DOHH2 (cell line): Measurements from ENCODE around the gene ARHGEF16.

Experiments
- H3F3A ChIP-seq: fragments of 200-600 bp; sonication (generic), shearing (Covaris generic); 2 replicates; pipeline ENCODE4 v1.6.0; 2016; ENCODE audit warnings: antibody characterized with exemption, mild to moderate bottlenecking; ENCODE audit not compliant: control insufficient read depth, insufficient read depth
- H3K27ac ChIP-seq: fragments of 200-600 bp; sonication (generic); 2 replicates; pipeline ENCODE4 v1.5.1; 2014; ENCODE audit warnings: low read depth, mild to moderate bottlenecking, low read length, moderate library complexity
- H3K27me3 ChIP-seq: fragments of 200-600 bp; sonication (generic); 2 replicates; pipeline ENCODE4 v1.6.1; 2014; ENCODE audit warnings: mild to moderate bottlenecking, low read length, mixed read lengths; ENCODE audit not compliant: control insufficient read depth
- H3K36me3 ChIP-seq: fragments of 200-600 bp; sonication (generic); 2 replicates; pipeline ENCODE4 v1.6.1; 2014; ENCODE audit warnings: mild to moderate bottlenecking, low read length, moderate library complexity, mixed read lengths; ENCODE audit not compliant: control insufficient read depth
- H3K4me1 ChIP-seq: fragments of 200-600 bp; sonication (generic); 2 replicates; pipeline ENCODE4 v1.6.1; 2014; ENCODE audit warnings: mild to moderate bottlenecking, low read length, mixed read lengths; ENCODE audit not compliant: control insufficient read depth
- H3K4me2 ChIP-seq: fragments of 200-600 bp; sonication (generic); 2 replicates; pipeline ENCODE4 v1.6.0; 2014; ENCODE audit warnings: mild to moderate bottlenecking, low read length, moderate library complexity
- H3K4me3 ChIP-seq: fragments of 200-600 bp; sonication (generic); 2 replicates; pipeline ENCODE4 v1.5.1; 2014; ENCODE audit warnings: mild to moderate bottlenecking, low read length, mixed read lengths
- H3K79me2 ChIP-seq: fragments of 200-600 bp; sonication (generic); 2 replicates; pipeline ENCODE4 v1.6.1; 2014; ENCODE audit warnings: mild to moderate bottlenecking, low read length, mixed read lengths; ENCODE audit not compliant: control insufficient read depth
- H3K9me2 ChIP-seq: fragments of 200-600 bp; sonication (generic); replicated peaks from 2 replicates; pipeline ENCODE4 v1.6.1; 2014; ENCODE audit warnings: mild to moderate bottlenecking, low read length, mixed read lengths; ENCODE audit not compliant: control insufficient read depth
- H3K9me3 ChIP-seq: fragments of 200-600 bp; sonication (generic); 2 replicates; pipeline ENCODE4 v1.6.1; 2014; ENCODE audit warnings: antibody characterized with exemption, low read length, mixed read lengths; ENCODE audit not compliant: control insufficient read depth, insufficient read depth
- H4K20me1 ChIP-seq: fragments of 200-600 bp; sonication (generic); 2 replicates; pipeline ENCODE4 v1.6.0; 2014; ENCODE audit warnings: low read depth, mild to moderate bottlenecking, antibody characterized with exemption, low read length, moderate library complexity; ENCODE audit not compliant: control insufficient read depth, insufficient read depth
- EZH2phosphoT487 ChIP-seq: fragments of 200-600 bp; sonication (generic); IDR thresholded peaks from 2 replicates; pipeline ENCODE4 v1.6.1; 2017; ENCODE audit warnings: borderline replicate concordance, mild to moderate bottlenecking, antibody characterized with exemption, low read length, moderate library complexity, mixed read lengths
- TF ChIP-seq, protein P1 (sequence below): fragments of 200-600 bp; sonication (generic); IDR thresholded peaks from one replicate; pipeline ENCODE4 v1.5.1; 2014; ENCODE audit warnings: antibody characterized with exemption, mild to moderate bottlenecking, low read depth, low read length; ENCODE audit not compliant: poor library complexity, severe bottlenecking

The ARHGEF16 gene

GRCh38 chr1:3433596-3434320, 20.7 kb upstream of the ARHGEF16 start:
- Histone ChIP-seq H3K9me3 (no peaks in the 10 kb centered on the region), H3K4me1 (no peaks in the 10 kb centered on the region), H3F3A (no peaks in the 10 kb centered on the region), H3K4me3 (no peak overlapping the region), H4K20me1 (no peaks in the 10 kb centered on the region), H3K4me2 (no peak overlapping the region), H3K27me3 (no peaks in the 10 kb centered on the region), H3K9me2 (no peaks in the 10 kb centered on the region), H3K27ac (no peak overlapping the region), H3K36me3 (no peaks in the 10 kb centered on the region), H3K79me2 (no peaks in the 10 kb centered on the region)
- no peak for TF ChIP-seq EZH2phosphoT487
- TF ChIP-seq, protein P1, sequence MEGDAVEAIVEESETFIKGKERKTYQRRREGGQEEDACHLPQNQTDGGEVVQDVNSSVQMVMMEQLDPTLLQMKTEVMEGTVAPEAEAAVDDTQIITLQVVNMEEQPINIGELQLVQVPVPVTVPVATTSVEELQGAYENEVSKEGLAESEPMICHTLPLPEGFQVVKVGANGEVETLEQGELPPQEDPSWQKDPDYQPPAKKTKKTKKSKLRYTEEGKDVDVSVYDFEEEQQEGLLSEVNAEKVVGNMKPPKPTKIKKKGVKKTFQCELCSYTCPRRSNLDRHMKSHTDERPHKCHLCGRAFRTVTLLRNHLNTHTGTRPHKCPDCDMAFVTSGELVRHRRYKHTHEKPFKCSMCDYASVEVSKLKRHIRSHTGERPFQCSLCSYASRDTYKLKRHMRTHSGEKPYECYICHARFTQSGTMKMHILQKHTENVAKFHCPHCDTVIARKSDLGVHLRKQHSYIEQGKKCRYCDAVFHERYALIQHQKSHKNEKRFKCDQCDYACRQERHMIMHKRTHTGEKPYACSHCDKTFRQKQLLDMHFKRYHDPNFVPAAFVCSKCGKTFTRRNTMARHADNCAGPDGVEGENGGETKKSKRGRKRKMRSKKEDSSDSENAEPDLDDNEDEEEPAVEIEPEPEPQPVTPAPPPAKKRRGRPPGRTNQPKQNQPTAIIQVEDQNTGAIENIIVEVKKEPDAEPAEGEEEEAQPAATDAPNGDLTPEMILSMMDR, result no peak

DNA sequence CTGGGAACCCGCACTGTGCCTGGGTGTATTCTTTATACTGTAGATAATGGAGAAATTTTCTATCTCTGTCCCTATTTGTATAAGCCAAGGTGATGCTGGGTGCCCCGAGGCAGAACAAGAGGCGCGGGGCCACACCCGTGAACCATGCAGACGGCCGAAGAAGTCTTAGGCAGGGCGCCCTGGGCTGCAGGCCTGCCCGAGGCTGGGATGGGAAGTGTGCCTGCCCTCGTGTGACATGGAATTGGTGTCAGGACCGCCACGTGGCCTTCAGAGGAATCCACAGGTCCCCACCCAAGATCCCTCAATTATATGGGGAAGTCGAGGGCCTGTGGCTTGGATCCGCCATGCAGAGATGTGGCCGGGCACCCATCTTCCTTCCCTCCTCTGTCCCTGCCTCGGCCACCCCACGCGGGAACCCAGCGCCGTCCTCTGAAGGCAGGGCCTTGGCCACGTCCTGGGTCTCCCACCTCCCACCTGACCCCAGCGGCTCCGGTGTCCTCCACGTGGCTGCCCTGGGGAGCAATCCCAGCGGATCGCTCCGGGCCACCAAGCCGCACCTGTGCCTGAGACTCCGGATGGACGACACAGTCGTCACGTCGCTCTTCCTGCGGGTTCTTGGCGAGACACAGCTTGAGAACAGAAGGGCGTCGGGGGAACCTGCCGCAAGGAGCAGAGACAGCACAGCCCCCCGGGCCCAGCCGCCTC, 19.9 kb upstream of the ARHGEF16 start:
- H3K4me3 ChIP-seq, result no peak overlapping the region
- no peak overlapping the region for H3K4me2 ChIP-seq
- no peaks in the 10 kb centered on the region for H3F3A ChIP-seq
- no peaks in the 10 kb centered on the region for H3K79me2 ChIP-seq
- no peak overlapping the region for H3K27ac ChIP-seq
- H3K9me2 ChIP-seq, result no peaks in the 10 kb centered on the region
- no peaks in the 10 kb centered on the region for H3K9me3 ChIP-seq
- no peaks in the 10 kb centered on the region for H3K27me3 ChIP-seq
- no peaks in the 10 kb centered on the region for H3K4me1 ChIP-seq
- no peaks in the 10 kb centered on the region for H4K20me1 ChIP-seq
- H3K36me3 ChIP-seq, result no peaks in the 10 kb centered on the region
- TF ChIP-seq, protein P1, result no peak
- TF ChIP-seq EZH2phosphoT487, result no peak

DNA sequence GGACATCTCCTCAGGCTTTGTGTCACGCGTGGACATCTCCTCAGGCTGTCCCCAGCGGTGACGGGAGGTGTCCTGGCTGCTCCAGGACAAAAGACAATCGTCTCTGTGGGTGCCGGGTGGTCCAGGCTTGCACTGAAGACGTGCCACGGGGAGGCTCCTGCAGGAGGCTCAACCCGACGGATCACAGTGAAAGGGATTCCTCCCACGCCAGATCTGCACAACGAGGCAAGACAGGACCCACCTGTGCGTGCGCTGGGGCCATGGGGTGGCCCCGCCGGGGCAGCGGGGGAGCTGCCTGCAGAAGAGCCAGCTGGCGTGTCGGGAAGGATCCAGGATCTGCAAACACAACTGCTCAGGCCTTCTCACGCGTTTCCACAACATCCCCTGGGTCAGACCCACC, 18.8 kb upstream of the ARHGEF16 start:
- H3K9me3 ChIP-seq, result no peaks in the 10 kb centered on the region
- H3K9me2 ChIP-seq, result no peaks in the 10 kb centered on the region
- H3K27me3 ChIP-seq, result no peaks in the 10 kb centered on the region
- H3K4me2 ChIP-seq, result no peak overlapping the region
- H3K36me3 ChIP-seq, result no peaks in the 10 kb centered on the region
- H3F3A ChIP-seq, result no peaks in the 10 kb centered on the region
- no peaks in the 10 kb centered on the region for H3K4me1 ChIP-seq
- no peaks in the 10 kb centered on the region for H4K20me1 ChIP-seq
- TF ChIP-seq, protein P1, result no peak
- TF ChIP-seq EZH2phosphoT487, result no peak
- H3K4me3 ChIP-seq, result no peak overlapping the region
- no peak overlapping the region for H3K27ac ChIP-seq
- H3K79me2 ChIP-seq, result no peaks in the 10 kb centered on the region
